Myometrial cell (primary cell): ENCODE data around the gene FCRL3. TPM values are rescaled to one million over a fixed set of nuclear protein-coding genes. Genes with fewer than 3 reads are reported as not detected.

Experiments
- total RNA-seq: library from RNA; depleted of rRNA; stranded (reverse); fragments of >200 nt; gene quantifications from 2 replicates; pipeline ENCODE4 v1.2.3, GENCODE V29; 2015

Gene FCRL3, protein sequence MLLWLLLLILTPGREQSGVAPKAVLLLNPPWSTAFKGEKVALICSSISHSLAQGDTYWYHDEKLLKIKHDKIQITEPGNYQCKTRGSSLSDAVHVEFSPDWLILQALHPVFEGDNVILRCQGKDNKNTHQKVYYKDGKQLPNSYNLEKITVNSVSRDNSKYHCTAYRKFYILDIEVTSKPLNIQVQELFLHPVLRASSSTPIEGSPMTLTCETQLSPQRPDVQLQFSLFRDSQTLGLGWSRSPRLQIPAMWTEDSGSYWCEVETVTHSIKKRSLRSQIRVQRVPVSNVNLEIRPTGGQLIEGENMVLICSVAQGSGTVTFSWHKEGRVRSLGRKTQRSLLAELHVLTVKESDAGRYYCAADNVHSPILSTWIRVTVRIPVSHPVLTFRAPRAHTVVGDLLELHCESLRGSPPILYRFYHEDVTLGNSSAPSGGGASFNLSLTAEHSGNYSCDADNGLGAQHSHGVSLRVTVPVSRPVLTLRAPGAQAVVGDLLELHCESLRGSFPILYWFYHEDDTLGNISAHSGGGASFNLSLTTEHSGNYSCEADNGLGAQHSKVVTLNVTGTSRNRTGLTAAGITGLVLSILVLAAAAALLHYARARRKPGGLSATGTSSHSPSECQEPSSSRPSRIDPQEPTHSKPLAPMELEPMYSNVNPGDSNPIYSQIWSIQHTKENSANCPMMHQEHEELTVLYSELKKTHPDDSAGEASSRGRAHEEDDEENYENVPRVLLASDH
- not detected in 2 replicates for total RNA-seq

DNA sequence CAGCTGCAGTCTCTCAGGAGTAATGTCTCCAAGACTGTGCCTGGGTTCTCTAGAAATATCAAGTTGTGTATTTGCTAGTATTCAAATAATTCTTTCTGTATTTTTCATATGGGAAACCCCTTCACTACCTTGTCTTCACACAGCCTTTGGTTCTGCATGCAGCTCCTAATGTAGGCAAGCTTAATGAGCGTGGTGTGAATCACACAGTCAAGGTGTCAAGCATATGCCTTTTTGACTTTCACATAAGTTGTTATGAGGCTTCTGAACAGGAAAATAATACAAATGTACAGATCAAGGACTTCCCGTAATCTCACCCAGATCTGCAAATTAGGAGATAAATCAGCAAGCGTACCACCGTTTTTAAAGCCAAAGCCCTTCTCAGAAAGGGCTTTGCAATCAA lies at the start of gene FCRL3:
Gene FCRL3, minus strand, starts transcription at position 38 of the 400 bp plus-strand sequence. CDS start 280 bp downstream, outside the sequence.

Other genes with a start within 250 kb of the FCRL3 start
- gene FCRL5, start 148.3 kb downstream of the FCRL3 start, total RNA-seq: not detected in 2 replicates
- gene FCRL4, start 102.7 kb downstream of the FCRL3 start, total RNA-seq: not detected in 2 replicates
- not detected in 2 replicates for gene FCRL2, start 76.4 kb upstream of the FCRL3 start, total RNA-seq
- gene FCRL1, start 119.4 kb upstream of the FCRL3 start, total RNA-seq: not detected in 2 replicates
- gene CD5L, start 141.0 kb upstream of the FCRL3 start, total RNA-seq: not detected in 2 replicates